ENCODE data around the gene FAAP100.

- TF ChIP-seq POLR2A (IDR thresholded peaks at IDR 0.05; ENCODE audit: low read depth, low read length) (no peak), POLR2AphosphoS5 (IDR thresholded peaks at IDR 0.05; ENCODE audit: low read depth, low read length) (no peak)
Observed at GRCh38 chr17:81550285-81550684, 1.9 kb downstream of the FAAP100 start.
